ENCODE measurements around the gene LHX3.

DNA sequence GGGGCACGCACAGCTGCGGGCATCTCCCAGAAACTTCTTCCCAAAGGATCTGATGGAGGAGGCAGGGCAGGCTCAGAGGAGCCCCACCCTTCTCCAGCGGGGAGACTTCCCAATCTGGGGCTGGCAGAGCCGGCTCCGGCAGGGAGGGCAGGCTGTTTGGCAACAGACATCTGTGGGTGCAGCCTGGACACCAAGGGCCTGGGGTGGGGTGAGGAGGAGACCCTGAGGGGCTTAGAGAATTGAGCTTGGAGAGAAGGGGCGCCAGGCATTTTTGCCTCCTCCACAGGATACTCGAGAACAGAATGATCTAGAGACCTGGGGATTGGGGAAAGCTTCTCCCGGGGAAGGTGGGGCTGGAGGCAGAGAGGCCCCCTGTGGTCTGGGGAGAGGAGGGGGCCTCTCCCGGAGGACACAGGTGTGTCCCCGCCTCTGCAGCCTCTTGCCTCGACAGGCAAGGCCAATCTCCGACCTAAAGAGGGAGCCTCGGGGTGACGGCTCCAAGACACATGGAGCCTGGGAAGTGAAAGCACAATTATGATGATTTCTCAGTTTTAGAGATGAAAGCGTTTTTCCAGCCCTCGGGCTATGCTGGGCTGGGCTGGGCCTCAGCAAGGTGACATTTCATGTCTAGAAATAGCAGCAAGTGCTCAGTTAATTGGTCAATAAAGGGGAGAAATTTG, 8.4 kb downstream of the LHX3 start:
- TF ChIP-seq POLR2AphosphoS5 (IDR thresholded peaks at IDR 0.05) = no peak
- no peak for TF ChIP-seq POLR2A (IDR thresholded peaks at IDR 0.05)
- no peak for TF ChIP-seq CTCF (IDR thresholded peaks at IDR 0.05)

Data from breast epithelium (tissue), 3 donors.